Stimulated activated CD8-positive, alpha-beta memory T cell treated with anti-CD3 and anti-CD28 coated beads, Interleukin-4, amount 100 ng/mL, for 48 hours (primary cell): ENCODE data around the gene ZNF316.
A peak's percentile ranks its signal among the peaks of the same experiment; 100 is the strongest.
"Not testable (repeated sequence)": the region's sequence is repeated elsewhere in the genome, so short reads cannot be mapped to it uniquely, and the experiment has no call there.

Experiments
- DNase-seq: peaks from one replicate; pipeline ENCODE4 v3.0.0-alpha.2; 2020

Gene ZNF316

GRCh38 chr7:6622134-6622710 is 14.9 kb upstream of the ZNF316 start:
- DNase-seq, result no peak

DNA sequence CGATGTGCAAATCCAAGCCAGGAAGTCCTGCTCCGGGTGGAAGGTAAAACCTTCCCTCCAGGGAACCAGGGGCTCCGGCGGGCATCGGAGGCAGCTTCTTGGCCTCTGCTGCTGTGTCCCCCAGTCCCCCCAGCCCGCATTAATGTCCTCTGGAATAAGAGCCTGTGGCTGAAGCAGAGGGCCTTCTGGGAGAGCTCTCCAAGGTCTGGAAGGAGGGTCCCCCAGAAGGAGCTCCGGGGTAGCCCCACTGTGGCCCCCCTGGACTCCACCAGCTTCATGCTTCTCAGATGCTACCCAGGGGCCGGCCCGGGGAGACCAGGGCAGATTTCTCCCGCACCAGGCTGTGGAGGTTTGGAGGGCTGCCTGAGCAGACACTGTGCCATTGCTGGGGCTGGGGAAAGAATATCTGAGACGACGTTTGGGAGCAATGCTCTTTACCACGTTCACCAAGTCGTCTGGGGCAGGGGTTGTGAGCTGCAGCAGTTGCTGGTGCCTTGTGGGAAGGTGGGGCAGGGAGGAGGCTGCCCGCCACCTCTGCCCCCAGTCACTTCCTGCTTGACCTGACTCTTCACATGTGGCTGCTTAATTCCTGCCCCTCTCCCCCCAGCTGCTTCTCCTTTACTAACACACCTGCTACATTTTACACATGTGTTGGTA is 13.4 kb upstream of the ZNF316 start:
- DNase-seq, result peak; percentile 35

GRCh38 chr7:6624246-6624611 is 12.9 kb upstream of the ZNF316 start:
- DNase-seq, result no peak

- no peak for DNase-seq
Observed at GRCh38 chr7:6628045-6628444, 9.1 kb upstream of the ZNF316 start.

- DNase-seq, result no peak
Observed at GRCh38 chr7:6630007-6630849, 6.9 kb upstream of the ZNF316 start.

GRCh38 chr7:6631605-6632004 is 5.5 kb upstream of the ZNF316 start:
- DNase-seq, result no peak

GRCh38 chr7:6634021-6634420 is 3.1 kb upstream of the ZNF316 start:
- DNase-seq, result no peak

GRCh38 chr7:6634971-6635370 is 2.1 kb upstream of the ZNF316 start:
- not testable (repeated sequence) for DNase-seq

GRCh38 chr7:6637544-6638229 is 569 bp downstream of the ZNF316 start:
- peak; percentile 76 for DNase-seq

DNA sequence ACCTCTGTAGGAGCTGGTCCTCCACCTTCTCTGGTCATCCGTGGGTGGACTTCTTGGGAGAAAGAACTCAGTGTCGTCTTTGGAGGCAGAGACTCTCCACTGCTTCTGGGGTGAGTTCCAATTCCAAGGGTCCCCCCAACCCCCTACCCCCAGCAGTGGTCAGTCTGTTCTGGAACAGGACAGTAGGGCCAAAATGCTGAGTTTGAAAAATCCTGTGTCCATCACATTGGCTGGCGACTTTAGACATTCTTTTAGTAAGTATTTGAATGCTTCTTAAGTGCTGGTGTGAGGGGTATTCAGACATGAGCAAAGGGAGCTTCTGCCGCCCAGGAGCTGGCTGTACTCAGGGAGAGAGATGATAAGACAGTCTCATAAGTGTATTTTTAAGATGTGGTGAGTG is 1.9 kb downstream of the ZNF316 start:
- no peak for DNase-seq

DNA sequence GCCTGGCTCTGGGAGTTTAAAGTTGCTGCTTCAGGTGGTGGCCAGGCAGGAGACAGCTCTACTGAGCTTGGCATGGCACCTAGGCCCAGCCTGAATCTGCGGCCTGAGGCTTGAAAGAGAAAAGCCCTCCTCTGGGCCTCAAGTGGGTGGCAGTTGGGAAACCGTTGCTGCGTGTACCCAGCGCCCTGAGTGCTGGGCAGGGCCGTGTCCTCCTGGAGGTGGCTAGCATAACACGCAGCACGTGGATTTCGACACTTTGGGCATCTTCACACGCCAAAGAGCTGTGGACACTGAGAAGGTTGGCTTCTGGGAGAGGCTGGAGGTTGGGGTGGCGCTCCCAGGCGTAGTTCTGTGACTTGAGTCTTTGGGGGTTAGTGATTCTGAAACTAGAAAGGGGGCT is 2.5 kb downstream of the ZNF316 start:
- DNase-seq, result no peak

- peak; percentile 53 for DNase-seq
Observed at GRCh38 chr7:6640246-6640721, 3.2 kb downstream of the ZNF316 start.

DNA sequence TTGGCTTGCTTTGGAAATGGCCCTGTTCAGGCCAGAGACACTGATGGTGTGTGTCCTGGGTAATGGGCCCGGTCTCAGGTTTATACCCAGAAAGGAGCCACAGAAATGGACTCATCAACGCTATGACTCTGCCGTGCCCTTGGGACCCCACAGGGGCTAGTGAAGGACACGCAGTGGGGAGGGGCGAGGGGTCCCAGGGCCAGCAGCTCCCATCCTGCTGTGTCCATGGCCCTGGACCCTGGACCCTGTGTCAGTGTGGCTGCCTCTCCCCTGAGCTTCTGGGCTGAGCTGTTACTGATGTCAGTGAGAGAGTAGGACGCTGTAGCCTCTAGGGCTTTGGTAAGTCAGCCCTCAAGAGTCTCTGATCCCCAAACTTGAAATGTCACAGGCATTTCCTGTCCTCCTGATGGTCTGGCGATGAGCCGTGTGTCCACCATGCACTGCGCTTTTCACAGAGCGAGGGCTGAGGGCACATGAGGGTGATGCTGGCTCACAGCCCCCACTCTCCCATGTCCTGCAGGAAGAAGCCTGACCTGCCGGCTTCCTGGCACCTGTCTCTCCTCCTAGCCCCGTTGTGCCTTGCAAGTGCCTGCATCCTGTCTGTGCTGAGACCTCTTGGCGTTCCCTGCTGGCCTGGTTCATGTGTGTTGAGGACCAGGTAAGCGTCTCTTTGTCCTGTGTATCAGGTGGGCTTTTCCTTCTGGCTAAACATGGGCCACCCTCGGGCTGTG is 4.4 kb downstream of the ZNF316 start:
- DNase-seq, result no peak

- no peak for DNase-seq
Observed at GRCh38 chr7:6642239-6642839, 5.2 kb downstream of the ZNF316 start.

DNA sequence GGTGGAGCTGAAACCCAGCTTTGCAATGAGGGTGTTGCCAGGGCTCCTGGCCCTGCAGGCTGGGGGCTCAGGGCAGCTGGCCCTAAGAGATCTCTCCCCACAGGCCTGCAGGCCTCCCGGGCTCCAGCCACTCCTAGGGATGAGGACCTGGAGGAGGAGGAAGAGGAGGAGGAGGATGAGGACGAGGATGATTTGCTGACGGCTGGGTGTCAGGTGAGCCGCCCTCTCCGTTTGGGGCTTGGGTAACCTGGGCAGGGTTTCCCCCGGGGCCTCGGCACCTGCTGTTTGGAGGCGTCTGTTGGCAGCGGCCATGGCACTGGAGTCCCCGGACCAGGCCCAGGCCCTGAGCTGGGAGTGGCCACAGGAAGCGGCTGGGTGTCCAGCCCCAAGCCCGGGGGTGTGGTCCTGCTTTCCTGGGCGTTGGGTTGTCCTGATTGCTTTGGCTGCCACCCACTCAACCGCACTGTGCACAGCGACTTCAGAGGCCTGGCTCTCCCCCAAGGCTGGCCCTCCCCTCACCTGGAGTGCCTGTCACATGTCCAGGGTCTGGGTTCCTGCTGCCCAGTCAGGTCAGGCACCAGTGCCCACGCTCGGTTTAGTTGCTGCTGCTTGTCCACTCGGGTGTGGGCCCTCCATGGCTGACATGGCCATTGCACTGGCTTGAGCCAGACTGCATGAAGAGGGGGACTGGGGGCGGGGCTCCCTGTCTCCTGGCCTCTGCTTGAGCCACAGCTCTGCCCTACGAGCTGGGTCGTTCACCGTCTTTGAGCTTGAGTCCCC is 5.9 kb downstream of the ZNF316 start:
- no peak for DNase-seq

- DNase-seq, result no peak
Observed at GRCh38 chr7:6643915-6644625, 7.0 kb downstream of the ZNF316 start.

- DNase-seq, result no peak
Observed at GRCh38 chr7:6644728-6645127, 7.6 kb downstream of the ZNF316 start.

DNA sequence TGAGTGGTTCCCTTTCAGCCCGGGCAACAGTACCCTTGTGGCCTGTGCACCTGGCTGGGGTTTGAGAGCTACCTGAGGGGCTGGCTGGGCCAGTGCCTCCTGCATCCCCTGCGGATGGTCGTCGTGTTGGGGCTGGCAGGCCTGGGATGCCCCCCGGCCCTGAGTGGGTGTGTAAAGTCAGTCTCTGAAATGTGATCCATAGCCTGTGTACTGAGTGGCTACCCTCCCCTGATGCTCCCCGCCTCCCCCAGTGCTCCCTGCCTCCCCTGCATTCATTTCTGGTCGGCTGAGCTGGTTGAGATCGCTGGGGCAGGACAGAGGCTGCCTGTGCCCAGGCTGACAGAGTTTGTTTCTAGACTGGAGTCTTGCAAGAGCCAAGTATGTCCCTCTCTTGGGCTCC is 9.3 kb downstream of the ZNF316 start:
- no peak for DNase-seq

- no peak for DNase-seq
Observed at GRCh38 chr7:6647080-6647479, 10.0 kb downstream of the ZNF316 start.

GRCh38 chr7:6647541-6647940 is 10.4 kb downstream of the ZNF316 start:
- DNase-seq, result no peak
